Measurements from ENCODE around the gene RPP25L. TPM values are rescaled to one million over a fixed set of nuclear protein-coding genes. Genes with fewer than 3 reads are reported as not detected.

Gene RPP25L
- total RNA-seq, 1 experiment from 2014 or later = 30.8 TPM

DNA sequence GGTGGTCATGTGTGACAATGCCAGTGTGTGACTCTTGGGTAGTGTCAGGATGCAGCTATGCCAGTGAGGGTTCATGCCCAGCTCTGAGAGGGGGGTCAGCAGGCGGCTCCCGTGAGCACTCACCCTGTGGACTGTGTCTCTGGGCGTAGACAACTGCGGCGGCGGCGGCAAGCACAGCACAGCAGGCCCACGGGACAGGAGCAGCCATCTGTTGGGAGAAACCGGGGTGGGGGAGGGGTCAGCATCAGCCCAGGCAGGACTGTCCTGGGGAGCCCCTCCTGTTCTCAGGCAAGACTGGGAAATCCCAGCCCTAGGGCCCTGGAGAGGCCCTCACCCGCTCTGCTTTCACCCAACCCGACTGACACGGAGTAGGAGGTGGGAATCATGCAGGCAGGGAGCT, 43.1 kb downstream of the RPP25L start:
- no peak for DNase-seq (ENCODE audit: low read depth)

DNA sequence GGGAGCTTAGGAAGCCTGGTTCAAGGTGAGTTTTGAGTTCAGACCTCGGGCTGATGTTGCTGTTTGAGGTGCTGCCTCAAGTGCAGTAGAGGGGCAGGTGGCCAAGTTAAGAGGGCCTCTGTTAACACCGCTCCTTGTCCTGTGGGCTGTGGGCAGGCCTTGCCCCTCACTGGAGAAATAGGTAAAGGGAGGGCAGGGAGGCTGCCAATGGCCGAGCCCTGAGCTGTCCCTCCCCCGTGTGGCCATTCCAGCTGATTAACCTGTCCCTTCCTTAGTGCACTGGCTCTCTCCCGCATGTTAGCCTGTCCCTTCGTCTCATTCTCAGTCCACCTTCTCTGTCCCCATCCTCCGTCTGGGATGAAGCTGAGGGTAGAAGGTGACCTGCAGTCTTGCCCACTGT, 43.8 kb downstream of the RPP25L start:
- no peak for DNase-seq (ENCODE audit: low read depth)

DNA sequence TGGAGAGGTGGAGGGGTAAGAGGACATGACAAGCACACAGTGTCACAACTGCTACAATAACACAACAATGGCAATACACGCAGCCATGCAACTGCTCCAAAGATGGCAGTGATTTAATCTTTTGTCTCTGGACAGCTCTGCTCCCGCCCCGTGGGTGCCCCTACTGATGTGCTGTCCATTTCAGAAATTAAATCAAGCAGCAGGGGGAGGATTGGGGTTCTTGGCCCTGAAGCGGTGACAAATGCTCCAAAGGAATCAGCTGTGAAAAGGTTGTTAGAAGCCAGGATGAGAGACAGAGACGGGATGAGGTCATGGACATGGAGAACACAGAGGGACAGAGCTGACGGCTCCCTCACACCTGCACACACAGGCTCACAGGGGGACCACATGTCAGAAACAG, 44.9 kb downstream of the RPP25L start:
- no peak for DNase-seq (ENCODE audit: low read depth)

- DNase-seq (ENCODE audit: low read depth) = no peak
Observed at GRCh38 chr9:34566322-34566721, 45.6 kb downstream of the RPP25L start.

DNA sequence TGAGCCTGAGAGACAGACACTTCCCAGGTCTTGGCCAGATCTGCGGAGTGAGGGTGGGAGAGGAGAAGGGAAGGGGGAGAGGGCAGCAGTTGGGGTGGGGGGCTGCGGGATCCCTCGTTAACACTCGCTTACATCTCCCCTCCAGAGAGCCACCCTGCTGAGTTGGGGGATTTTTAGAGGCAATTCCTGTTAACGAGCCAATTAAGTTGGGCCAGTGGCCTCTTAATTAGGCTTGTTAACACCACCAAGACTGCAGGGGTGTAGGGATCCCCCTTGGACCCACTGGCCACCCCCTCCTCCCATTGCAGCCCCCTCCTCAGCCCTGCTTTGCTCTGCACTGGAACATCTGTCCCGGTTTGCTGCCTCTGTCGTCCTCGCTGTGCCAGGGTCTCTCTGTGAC, 46.0 kb downstream of the RPP25L start:
- no peak for DNase-seq (ENCODE audit: low read depth)

- DNase-seq (ENCODE audit: low read depth) = no peak
Observed at GRCh38 chr9:34564617-34565016, 47.3 kb downstream of the RPP25L start.

- no peak for DNase-seq (ENCODE audit: low read depth)
Observed at GRCh38 chr9:34563262-34563661, 48.6 kb downstream of the RPP25L start.

DNA sequence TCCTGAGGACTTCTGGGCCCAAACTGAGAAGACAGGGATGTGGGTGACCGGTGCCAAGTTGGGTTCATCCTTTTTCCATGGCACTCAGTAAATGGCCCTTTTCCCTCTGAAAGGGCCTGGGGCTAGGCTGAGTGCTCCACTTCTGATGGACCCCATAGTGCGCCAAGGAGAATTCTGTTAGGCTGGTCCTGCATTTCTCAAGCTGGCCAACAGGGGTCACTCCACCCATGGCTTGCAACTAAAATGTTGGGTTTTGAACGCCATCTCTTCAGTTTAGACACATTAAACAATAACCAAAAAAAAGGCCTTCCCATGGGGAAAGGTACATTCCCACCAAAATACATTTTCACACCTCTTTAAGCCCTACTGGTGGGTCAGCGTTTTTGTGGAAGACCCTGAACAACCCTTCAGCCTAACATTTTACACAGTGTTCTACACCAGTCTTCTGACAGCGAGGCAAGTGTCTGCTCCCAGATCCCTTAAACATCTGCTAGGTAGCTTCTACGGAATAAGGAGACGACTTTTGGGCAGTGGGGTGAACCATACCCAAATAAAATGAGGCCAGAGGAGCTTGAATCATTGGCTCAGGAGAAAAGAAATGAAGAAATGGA, 49.7 kb downstream of the RPP25L start:
- DNase-seq (ENCODE audit: low read depth) = no peak

DNA sequence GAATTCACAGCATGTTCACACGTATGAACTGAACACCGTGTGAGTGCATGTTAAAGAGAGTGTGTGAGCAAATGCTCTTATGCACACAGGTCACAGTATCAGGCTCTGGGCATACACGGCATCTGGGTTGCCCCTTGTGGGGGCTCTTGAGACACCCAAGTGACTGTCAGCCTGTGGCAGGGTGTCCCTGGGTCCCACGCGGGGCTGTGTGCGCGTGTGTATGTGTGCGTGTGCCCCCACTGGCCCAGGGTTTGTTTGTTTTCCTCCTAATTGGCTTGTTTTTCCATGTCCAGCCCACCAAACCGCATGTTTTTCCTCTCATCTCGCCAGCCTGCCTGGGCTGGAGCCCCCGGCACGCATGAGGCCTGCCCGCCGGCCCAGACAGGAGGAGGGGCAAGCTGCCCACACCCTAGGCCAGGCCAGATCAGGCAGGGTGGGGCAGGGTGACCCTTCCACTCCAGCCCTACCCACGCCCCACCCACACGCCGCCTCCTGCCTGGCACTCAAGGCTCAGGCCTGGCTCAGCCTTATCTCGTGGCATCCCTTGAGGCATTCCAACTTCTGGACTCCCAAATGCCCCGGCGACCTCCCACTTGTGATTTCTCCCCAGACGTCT, 51.2 kb downstream of the RPP25L start:
- DNase-seq (ENCODE audit: low read depth) = no peak

Other genes with a start within 250 kb of the RPP25L start
- 0.36 and 0.86 TPM in 2 replicates for gene MYORG, start 235.2 kb downstream of the RPP25L start, total RNA-seq (2014; rRNA removed; shearing (Covaris generic))
- 14.9 and 16.2 TPM in 2 replicates for gene FAM219A, start 153.5 kb downstream of the RPP25L start, total RNA-seq (2014; rRNA removed; shearing (Covaris generic))
- not detected in 2 replicates for gene DNAI1, start 153.3 kb downstream of the RPP25L start, total RNA-seq (2014; rRNA removed; shearing (Covaris generic))
- 0.24 and 1.9 TPM in 2 replicates for gene ENHO, start 89.1 kb downstream of the RPP25L start, total RNA-seq (2014; rRNA removed; shearing (Covaris generic))
- 1.6 TPM in 1 of 2 replicates, not detected in the other for gene CNTFR, start 22.4 kb downstream of the RPP25L start, total RNA-seq (2014; rRNA removed; shearing (Covaris generic))
- 99.6 and 157 TPM in 2 replicates for gene DCTN3, start 8.4 kb upstream of the RPP25L start, total RNA-seq (2014; rRNA removed; shearing (Covaris generic))
- not detected in 2 replicates for gene ARID3C, start 17.0 kb upstream of the RPP25L start, total RNA-seq (2014; rRNA removed; shearing (Covaris generic))
- 72.3 and 88.6 TPM in 2 replicates for gene SIGMAR1, start 25.7 kb upstream of the RPP25L start, total RNA-seq (2014; rRNA removed; shearing (Covaris generic))
- gene GALT, start 34.6 kb upstream of the RPP25L start, total RNA-seq (2014; rRNA removed; shearing (Covaris generic)) = 8.2 and 20.2 TPM in 2 replicates
- gene IL11RA, start 40.1 kb upstream of the RPP25L start, total RNA-seq (2014; rRNA removed; shearing (Covaris generic)) = 6.1 and 9.0 TPM in 2 replicates
- gene CCL27, start 50.6 kb upstream of the RPP25L start, total RNA-seq (2014; rRNA removed; shearing (Covaris generic)) = not detected in 2 replicates
- gene CCL19, start 79.2 kb upstream of the RPP25L start, total RNA-seq (2014; rRNA removed; shearing (Covaris generic)) = not detected in 2 replicates
- gene CCL21, start 98.0 kb upstream of the RPP25L start, total RNA-seq (2014; rRNA removed; shearing (Covaris generic)) = not detected in 2 replicates